NCI-H1436 treated with DMSO at 0.1 percent for 48 hours (cell line): Measurements from ENCODE around the gene CLIC5.

ENCODE experiments used
- DNase-seq: peaks from one replicate; lab custom pipeline; 2025; lab: John Stamatoyannopoulos, UW

CLIC5 gene

DNA sequence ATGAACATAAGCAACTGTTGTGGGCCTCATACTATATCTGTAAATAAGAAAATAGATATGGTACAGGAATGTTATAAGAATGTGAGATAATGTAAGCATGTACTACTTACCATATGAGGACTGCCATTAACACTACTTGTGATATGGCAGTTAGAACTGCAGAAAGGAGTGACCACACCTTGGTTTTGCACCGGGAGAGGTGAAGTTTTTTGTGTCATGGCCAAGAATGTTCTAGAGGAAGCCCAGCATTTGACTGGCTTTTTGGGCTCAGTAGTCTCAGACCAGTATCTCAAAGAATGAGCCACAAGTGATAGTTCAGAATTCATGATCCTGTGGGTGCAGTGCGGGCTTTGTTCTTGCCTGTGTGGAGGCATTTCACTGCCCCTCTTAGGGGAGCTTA lies 123.5 kb downstream of the CLIC5 start:
- no peak for DNase-seq

DNA sequence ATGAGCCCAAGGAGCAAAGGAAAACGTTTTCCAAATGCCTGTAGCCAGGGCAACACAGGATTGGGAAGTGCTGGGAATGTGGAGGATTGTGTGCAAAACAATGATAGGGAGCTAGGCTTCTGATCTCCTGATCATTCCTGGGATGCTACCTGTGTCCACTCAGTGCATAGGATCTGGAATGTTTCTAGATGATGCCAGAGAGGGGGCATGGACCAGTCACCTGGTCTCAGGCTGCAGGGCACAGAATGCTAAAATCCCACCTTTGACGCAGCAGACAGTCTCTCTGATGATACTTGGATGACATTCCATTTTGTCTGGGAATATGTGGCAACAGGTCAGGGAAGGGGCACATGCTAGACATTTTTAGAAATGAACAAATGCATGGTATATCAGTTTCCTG lies 128.9 kb downstream of the CLIC5 start:
- DNase-seq, result no peak

DNA sequence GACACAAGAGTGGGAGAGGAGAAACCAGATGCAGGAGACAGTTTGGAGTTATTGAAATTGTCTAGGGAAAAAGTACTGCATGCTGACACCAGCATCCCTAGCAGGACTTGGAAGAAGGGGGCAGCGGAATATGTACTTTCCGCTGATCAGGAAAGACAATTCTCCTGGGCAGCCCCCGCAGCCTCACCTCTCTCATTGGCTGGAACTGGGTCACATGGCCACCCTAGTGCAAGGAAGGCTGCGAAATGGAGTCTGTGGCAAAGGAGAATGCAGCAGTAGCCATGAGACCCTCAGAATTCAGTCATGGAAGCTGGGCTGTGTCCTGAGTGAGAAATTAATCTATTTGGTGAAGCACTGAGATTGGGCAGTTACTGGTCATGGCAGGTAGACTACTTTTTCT lies 131.3 kb downstream of the CLIC5 start:
- DNase-seq, result no peak

DNA sequence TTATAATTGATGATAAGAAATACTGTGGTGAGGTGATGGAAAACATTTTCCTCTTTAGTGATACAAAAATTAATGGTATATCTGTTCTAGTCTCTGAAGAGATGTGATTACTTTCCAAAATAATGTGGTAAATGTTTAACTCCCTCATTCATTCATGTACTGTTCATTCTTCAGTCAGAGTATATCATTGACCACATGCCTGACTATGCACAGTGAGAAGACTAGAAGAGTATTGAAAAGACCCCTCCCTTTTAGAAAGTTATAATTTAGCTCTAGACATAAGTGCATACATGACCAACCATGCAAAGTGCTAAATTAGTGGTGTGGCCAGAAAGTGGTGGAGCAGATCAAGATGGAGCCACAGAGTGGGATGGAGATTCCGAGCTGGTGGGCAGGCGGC lies 133.0 kb downstream of the CLIC5 start:
- DNase-seq, result no peak

DNA sequence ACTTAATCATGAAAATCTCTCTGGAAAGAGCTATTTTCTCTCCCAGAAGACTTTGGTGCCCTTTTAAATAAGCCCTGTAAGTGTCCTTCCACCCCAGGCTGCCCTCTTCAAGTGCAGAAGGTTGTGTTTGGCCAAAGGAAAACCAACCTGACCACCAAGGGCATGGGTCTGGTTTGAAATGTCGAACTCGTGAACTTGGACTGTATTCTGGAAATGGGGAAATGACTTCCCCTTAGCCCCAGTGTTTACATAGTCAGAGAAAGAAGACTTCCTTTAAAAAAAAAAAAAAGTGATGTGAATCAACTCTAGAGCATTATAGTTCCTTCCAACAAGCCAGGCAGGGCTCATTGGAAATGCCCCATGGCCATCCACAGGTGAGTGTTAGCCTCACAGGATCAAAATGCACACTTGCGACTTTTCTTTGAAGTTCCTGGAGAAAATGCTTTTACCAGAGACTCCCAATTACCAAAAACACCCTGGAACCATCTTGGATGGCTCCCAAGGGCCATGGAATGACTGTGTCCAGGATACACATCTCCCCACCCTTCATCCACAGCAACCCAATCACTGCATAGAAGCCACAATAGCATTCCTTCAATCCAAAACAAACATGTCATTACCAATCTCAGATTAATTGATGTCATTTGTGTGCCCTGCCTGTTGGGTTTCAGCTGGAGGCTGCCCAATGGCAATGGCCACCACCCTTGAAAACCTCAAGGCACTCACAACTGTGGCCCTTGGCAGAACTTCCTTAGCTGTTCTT lies 133.8 kb downstream of the CLIC5 start:
- DNase-seq, result no peak

DNA sequence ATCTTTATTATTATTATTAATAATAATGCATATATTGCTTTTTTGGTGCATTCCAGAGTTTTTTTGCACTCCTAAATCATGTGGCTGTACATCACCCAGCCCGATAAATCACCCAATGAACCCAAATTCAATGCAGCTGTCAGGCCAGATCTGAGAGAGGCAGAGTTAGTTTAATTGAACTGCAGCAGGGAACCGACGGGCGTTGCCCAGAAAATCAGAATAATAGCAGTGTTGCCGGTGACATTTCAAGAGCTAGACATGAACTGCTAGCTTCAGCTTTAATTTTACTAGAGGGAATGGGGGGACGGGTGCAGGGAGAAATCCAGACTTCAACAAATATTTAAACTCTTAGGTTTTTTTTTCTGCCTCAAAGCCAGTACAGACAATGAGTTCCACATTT lies 135.0 kb downstream of the CLIC5 start:
- no peak for DNase-seq

DNA sequence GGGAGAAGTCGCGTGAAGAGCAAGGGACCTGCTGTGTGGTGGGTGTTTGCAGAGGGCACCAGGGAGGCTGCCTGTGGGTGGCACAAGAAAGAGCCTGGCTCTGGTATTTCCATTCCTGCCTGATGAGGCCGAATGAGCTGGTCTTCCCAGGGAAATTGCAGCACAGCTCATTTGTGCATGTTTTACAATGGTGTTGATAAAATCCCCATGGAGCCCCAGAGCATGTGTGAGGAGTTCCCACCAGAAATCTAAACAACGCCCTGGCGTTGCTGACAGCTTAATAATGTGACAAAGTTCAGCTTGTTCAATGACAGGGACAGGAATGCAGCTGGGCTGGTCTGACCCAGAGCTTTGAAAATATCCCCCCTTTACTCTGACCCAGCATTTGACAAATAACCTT lies 135.5 kb downstream of the CLIC5 start:
- no peak for DNase-seq

DNA sequence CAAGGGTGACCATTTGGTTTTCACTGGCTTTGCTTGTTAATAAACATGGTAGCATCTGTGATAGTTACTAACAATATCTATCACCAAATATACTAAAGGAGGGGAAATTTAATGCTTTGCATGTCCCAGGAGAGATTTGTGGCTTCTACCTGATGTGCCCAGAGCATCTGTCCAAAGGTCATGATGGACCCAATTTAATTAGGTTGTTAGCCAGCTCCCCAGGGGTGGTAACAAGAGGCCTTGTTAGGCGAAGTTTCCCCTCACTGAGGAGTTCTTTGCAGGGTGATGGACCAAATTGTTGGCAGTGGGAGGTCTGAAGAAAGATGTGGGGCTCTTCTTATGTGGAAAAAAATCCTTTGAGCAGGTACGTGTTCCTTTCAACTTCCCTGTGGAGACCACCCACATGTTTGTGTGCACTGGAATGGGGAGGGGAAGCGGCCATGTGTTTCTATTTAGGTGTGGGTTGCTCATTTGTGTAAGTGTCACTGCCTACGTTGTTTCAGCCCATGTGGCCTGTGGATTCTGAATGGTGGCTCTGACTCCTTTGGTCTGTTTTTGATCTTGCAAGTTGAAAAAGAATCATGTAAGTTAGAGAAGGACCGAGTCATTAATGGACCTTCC lies 137.6 kb downstream of the CLIC5 start:
- DNase-seq, result no peak

DNA sequence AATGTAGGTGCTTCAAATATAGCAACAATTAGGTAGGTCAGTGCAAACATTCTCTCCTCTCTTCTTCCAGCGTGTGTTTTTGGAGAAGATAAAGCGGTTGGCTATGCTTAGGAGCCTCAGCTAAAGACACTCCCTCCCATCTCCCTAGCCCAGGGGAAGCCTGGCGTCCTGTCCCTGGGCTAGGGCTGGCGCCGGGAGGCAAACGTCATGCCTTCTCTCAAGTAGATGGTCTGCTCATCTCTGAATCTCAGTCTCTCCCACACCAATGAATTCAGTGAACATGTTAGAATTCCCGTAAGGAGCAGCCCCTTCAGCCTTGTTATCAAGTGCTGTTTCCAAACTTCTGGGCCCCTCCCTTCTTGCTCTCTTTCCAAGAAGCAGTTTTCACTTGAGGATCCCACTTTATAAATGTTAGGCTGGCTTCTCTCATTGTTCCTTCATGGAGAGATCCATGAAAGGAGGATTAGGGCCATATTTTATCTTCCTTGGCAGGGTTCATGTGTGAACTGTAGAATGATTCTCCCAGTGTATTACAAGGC lies 142.8 kb downstream of the CLIC5 start:
- no peak for DNase-seq

DNA sequence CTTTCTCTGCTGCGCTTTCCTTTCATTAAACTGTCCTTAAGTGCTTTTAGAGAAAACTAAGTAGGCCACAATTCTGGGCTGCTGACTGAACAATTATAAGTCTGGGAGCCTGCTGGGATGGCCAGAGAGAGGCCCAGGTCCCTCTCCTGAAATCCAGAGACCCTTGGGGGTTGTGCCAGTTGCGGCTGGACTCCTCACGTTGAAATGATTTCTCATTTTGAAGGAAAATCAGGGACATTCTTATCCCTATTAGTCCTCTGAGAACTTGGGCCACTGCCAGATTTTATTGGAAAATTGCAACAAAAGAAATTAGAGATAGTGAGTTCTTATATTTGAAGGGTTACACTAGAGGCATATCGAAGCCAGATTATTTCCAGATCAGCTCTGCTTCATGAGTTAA lies 145.1 kb downstream of the CLIC5 start:
- no peak for DNase-seq

DNA sequence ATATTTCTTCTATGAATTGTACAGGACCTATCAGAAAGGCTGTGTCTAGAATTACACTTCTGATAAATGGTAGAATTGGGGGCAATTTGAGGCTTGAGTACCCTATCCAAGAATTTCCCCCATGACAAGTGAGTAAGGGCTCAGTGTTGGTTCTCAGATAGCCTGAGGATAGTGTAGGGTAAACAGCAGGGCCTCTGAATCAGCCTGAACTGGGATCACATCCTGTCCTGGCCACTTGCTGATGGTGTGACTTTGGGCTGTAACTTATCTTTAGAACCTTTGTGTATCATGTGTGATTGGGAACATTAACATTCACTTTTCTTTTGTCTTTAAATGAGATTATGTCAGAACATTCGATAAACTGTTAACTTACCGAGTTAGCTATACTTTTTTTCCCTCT lies 151.0 kb downstream of the CLIC5 start:
- DNase-seq, result no peak

DNA sequence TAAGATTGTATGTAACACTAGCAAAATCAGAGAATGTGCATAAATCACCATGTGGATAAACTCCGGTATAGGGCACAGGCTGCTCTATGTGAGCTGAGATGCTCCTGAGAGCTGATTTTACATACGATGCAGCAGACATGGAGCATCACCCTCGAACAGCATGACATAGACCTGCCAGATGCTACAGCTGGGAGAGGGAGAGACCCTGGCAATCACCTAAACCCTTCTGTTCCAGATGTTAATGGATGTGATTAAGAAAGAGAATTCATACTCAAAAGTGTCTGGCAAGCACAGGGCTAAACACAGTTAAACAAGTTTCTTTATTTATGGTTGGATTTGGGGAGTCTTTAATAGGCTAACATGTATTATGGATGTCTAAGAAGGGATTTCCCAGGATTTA lies 157.0 kb downstream of the CLIC5 start:
- DNase-seq, result no peak

DNA sequence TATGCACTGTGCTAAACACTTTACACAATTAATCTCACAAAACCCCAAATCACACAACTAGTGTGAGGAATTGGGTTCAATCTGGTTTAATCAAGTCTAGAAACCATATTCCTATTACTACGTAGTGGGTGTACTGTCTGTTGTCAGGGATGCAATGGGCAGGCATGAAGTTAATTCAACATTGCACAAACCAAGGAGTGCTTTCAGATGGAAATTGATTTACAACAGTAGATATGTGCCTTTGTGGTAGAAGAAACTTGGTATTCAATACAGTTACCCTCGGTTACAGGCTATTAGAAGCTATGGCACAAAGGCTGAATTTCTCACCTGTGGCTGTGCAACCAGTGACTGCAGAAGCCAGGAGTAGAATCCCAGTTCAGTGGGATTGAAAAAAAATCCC lies 157.8 kb downstream of the CLIC5 start:
- no peak for DNase-seq

DNA sequence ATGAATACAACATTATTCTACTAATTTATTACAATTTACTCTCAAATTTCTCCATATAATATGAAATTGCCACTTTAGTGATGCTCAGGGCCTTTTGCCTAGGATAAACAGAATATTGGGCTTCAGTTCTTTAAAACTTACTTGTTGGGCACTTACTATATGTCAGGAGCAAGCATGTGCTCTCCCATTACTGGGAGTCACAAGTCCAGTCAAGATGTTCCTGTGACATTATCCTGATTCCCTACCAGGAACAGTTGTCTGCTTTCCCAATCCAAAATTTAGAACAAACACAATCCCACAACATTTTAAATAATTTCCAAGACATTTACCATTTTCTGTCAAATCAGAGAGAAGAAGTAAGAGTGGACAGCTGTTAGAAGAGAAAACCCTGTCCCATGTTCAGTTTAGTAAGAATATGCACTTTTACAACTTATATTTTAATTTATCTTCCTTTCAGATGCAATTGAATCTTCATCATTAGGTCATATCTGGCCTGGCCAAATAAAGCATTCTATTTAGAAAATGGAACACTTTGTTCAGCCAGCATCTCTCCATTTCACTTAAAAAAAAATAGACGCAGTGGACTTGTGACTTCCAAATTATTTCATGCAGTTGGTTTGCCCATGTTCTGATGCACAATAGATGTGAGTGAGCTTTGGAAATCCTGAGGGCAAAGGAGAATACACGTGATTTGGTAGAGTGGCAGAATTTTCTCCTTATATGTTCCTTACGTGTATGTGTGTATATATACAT lies 159.8 kb downstream of the CLIC5 start:
- no peak for DNase-seq

DNA sequence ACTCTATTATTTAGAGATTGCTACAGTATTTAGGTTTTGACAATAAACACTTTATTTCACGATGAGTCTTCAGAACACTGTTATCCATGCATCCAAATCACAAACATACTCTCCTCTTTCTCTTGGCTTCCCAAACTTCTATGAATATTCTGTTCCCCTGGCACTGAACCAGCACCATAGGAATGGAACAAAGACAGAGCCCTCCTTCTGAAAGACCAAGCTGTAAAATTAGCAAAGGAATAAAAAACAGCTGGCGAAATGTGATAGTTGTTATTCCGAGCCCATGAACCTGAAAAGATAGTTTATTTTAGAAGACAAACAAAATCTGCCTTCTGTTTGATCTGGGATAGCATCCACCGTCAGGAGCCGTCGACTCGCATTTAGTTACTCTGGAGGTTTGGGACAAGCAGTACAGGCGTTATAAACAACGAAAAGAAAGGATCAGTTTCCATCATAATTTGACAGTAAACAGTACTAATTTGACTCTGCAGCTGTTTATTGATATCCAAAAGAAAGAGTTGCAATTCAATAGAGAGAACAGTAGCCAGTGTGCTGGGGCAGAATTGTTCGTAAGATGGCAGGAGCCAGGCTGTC lies 161.4 kb downstream of the CLIC5 start:
- DNase-seq, result no peak

DNA sequence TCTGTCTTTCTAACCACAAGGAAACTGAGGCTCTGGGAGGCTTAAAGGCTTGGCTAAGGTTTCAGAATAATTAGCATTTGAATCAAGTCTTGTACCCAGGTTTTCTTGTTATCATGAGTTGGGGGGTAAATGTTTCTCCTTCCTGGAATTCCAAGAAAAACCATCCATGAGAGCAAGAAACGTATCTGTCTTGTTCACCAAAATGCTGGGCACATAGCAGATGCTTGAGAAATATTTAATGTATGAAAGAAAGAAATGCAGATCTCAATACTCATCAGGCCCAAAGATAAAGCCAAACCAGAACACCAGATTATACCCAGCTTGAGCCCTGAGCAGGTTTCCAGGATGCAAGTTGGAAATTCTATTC lies 164.6 kb downstream of the CLIC5 start:
- DNase-seq, result no peak

DNA sequence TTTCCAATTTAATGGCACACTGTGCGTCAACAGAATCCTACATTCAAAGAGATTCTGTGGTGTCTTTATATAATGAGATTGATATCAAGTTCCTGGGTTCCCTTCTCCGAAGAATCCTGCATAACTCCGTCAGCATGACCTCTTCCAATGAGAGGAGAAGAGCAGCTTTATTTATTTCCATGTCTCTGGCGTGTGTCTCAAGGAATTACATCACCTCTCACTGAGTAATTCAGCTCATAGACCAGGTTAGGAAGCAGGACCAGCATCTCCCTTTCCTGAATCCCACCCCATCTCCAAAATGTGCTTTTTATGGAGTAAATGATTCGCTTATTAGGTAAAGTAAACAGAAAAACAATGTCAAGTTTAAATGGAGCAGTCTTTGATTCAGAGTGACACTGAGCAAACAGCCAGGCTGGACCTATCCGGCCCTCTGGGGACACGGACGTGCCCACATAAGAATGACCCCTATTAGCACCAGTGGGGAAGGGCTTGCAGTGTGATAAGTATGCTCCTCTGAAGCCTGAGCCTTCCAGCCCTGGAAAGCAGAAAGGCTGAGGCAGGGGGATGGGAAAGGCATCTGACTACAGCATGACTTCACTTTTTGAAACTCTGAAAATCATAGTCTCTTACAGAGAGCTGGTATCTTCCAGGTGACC lies 165.2 kb downstream of the CLIC5 start:
- no peak for DNase-seq

DNA sequence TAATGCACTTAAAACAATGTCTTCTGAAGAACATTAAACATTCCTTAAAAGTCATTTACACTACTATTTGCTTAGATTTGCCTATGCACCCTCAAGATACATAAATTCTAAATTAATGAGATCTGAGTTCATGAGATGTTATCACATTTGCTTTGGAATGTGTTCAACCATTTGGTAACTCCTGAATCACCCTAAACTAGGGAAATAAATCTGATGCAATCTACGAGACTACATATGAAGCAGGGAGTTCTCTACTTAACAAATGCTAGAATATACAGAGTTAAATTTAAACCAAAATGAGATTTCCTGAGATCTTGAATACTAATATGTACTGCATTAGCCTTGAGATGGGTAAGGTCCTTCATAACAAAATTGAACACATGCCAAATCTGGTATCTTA lies 170.1 kb downstream of the CLIC5 start:
- DNase-seq, result no peak

DNA sequence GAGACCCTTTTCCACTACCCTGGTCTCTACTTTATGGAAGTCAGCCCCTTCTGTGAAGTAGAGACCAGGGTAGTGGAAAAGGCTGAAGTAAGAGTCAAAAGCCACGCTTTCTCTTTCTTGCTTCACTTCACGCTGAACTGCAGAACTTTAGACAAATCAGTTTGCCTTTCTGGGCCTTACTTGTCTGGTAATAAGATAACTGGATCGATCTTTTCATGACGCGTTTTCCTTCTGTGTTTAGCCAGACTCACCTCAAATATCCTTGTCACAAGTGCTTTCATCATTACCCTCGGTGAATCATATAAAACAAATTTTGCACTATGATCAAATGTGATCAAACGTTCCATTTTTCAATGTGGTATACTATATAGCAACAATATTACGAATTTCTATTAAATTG lies 170.7 kb downstream of the CLIC5 start:
- DNase-seq, result no peak

DNA sequence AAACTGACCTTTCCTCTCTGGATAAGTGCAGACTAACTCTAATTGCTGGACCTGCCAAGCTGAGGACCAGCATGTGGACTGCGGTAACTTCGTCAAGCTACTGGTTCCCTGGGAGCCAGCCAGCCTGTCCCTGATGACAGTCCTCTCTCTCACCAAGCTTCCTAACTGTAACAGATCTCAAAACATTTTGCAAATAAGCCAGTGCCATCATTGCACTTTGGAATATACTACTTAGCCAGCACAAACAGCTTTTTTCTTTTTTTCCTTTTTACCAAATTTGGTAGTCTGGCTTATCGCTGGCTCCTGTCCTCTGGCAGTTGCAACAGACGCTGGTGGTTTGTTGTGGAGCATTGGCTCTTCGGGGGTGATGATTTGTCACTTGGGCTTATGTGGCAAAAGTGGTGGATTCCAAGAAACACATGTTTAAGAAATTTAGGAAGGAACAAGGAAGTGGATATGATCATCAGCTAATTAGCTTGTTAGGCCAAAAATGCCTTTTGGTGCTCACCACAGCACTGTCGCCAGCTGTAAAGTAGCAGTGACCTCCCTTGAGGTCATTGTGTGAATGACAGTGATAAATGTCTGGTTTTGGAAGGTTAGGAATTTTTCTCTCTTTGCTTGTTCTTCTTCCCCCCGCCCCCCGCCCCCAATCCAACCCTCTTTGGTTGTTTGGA lies 171.7 kb downstream of the CLIC5 start:
- DNase-seq, result no peak

DNA sequence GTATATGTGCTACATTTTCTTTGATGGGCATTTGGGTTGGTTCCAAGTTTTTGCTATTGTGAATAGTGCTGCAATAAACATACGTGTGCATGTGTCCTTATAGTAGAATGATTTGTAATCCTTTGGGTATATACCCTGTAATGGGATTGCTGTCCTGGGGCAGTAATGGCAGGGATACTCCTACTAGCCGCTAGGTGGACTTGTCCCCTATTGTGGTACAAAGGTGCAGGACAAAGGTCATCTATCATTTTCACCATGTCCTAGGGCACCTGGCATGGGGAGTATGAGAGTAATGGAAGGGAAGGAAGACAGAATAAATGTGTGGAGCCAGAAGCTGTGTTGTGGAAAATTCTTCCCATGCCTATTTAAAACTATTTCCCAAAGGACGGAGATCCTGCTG lies 174.6 kb downstream of the CLIC5 start:
- no peak for DNase-seq

DNA sequence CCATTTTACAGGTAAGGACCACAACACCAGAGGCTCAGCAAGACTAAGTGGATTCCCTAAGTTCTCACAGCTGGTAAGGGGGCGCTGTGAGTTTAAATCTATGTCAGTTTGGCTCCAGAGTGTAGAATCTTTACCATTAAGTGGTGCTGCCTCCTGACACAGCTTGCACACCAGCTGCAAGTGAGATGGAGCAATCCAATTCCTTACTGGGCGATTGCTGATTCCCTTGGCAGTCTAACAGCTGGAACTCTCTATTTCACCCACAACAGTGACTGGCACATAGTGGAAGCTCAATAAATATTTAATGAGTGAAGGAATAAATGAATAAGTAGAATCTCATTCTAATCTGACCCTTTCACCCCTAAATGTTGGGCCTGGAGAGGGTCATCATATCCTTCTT lies 176.7 kb downstream of the CLIC5 start:
- DNase-seq, result no peak
